WERI-Rb-1 (cell line): ENCODE data around the gene SRSF8.

Experiments used
- DNase-seq: peaks from one replicate; pipeline ENCODE4 v3.0.0-alpha.2; 2020
- H3K27ac ChIP-seq: fragments of 250-450 bp; sonication (Bioruptor Pico); 2 replicates; pipeline ENCODE4 v1.5.1; 2020; ENCODE audit warnings: mild to moderate bottlenecking, moderate library complexity
- H3K27me3 ChIP-seq: fragments of 250-450 bp; sonication (Bioruptor Pico); 2 replicates; pipeline ENCODE4 v1.5.1; 2021; ENCODE audit warnings: mild to moderate bottlenecking, low read depth, moderate library complexity; ENCODE audit not compliant: insufficient read depth, severe bottlenecking
- H3K36me3 ChIP-seq: fragments of 250-450 bp; sonication (Bioruptor Pico); 2 replicates; pipeline ENCODE4 v1.5.1; 2020; ENCODE audit warnings: mild to moderate bottlenecking, moderate library complexity
- H3K4me3 ChIP-seq: 2 replicates; pipeline ENCODE4 v1.5.1; 2011; ENCODE audit warnings: low read depth, mild to moderate bottlenecking, control low read depth, low read length
- H3K9me3 ChIP-seq: fragments of 250-450 bp; sonication (Bioruptor Pico); 2 replicates; pipeline ENCODE4 v1.5.1; 2021; ENCODE audit warnings: mild to moderate bottlenecking, moderate library complexity; ENCODE audit not compliant: severe bottlenecking
- CTCF ChIP-seq: IDR thresholded peaks from 2 replicates; pipeline ENCODE4 v1.5.1; 2011; ENCODE audit warnings: low read depth, mild to moderate bottlenecking, control low read depth, inconsistent platforms, low read length

SRSF8 gene

GRCh38 chr11:95082576-95083001 is 15.9 kb downstream of the SRSF8 start:
- H3K36me3 ChIP-seq = no peaks in the 10 kb centered on the region
- DNase-seq = no peak
- H3K27ac ChIP-seq = no peak overlapping the region
- TF ChIP-seq CTCF = no peak
- no peaks in the 10 kb centered on the region for H3K27me3 ChIP-seq
- H3K4me3 ChIP-seq = no peak overlapping the region
- no peaks in the 10 kb centered on the region for H3K9me3 ChIP-seq

- no peaks in the 10 kb centered on the region for H3K27me3 ChIP-seq
- H3K4me3 ChIP-seq = no peak overlapping the region
- no peak for TF ChIP-seq CTCF
- no peak overlapping the region for H3K27ac ChIP-seq
- H3K9me3 ChIP-seq = no peaks in the 10 kb centered on the region
- H3K36me3 ChIP-seq = no peaks in the 10 kb centered on the region
- DNase-seq = no peak
These were observed 17.8 kb downstream of the SRSF8 start for GRCh38 chr11:95084509-95084908.

- no peak for TF ChIP-seq CTCF
- Histone ChIP-seq H3K36me3 (no peaks in the 10 kb centered on the region), H3K9me3 (no peaks in the 10 kb centered on the region), H3K4me3 (no peak overlapping the region), H3K27ac (no peak overlapping the region), H3K27me3 (no peaks in the 10 kb centered on the region)
- DNase-seq = no peak
These were observed 18.5 kb downstream of the SRSF8 start for GRCh38 chr11:95085117-95085816.

- Histone ChIP-seq H3K27ac (no peak overlapping the region), H3K27me3 (no peaks in the 10 kb centered on the region), H3K36me3 (no peaks in the 10 kb centered on the region), H3K9me3 (no peaks in the 10 kb centered on the region), H3K4me3 (no peak overlapping the region)
- DNase-seq = peak; percentile 28
- TF ChIP-seq CTCF = no peak
These were observed 19.4 kb downstream of the SRSF8 start for GRCh38 chr11:95086151-95086550.

GRCh38 chr11:95086836-95087570 is 20.3 kb downstream of the SRSF8 start:
- TF ChIP-seq CTCF = no peak
- no peak overlapping the region for H3K4me3 ChIP-seq
- H3K27me3 ChIP-seq = no peaks in the 10 kb centered on the region
- H3K27ac ChIP-seq = no peak overlapping the region
- no peaks in the 10 kb centered on the region for H3K36me3 ChIP-seq
- H3K9me3 ChIP-seq = no peaks in the 10 kb centered on the region
- DNase-seq = no peak
